HG03139 (cell line): ENCODE data around the gene THSD4.

Experiments
- ATAC-seq: cut with Tn5 transposase; IDR thresholded peaks from one replicate; pipeline ENCODE4 v1.9.1; 2021; ENCODE audit not compliant: unreplicated experiment

Gene THSD4

DNA sequence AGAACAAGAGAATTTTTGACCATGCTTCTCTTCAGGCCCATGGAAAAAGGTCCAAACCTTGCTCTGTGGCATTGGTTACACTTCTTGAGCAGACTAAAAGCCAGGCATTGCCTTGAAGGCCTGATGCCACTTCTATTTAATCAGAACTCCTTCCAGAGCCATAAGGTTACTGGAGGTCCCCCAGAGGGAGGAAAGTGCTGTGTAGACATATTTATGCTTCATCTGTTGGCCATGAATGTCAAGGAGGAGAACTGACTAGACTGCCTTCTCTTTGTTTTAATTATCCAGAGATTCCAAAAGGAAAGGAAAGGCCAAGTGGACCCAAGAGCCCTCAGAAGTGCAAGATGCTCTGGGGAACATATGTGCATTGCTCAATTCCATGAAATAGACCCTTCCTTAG lies 402.5 kb downstream of the THSD4 start:
- no peak for ATAC-seq

- no peak for ATAC-seq
Measured at GRCh38 chr15:71518661-71519060, 403.4 kb downstream of the THSD4 start.

DNA sequence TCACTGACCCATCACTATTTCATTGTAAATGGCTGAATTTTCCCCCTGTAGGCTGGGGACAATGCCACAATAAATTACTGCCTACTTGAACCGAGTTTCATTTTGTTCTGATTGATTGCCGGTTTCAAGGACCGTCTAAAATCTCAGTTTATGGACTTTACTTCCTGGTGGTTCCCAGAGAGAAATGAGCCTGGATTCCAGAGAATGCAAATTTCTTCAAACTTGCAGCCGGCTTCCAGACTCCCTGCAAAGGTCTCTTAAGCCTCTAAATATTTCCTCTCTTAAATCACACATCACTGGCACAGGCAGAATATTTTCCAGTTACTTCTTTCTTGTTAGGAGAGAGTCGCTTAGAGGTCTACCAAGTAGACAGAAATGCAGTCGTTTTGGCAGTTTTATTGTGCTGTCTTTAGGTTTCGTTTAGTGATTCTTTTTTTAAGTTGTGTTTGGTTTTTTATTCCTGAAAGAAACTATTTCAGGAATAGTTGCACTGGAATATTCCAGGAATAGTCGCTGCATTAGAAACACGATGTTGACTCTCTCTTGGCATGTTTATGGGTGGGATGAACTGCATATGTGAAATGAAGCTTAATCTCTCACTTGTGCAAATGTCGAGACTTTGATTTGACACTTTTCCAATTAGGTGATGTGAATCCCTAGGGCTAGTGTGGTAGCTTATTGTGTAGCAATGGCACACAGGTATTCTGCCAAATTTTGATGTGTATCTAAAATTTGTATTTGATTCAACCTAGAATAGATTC lies 411.0 kb downstream of the THSD4 start:
- ATAC-seq: no peak

- no peak for ATAC-seq
Measured at GRCh38 chr15:71529361-71529760, 414.1 kb downstream of the THSD4 start.

GRCh38 chr15:71530116-71530515 lies 414.8 kb downstream of the THSD4 start:
- ATAC-seq: no peak

DNA sequence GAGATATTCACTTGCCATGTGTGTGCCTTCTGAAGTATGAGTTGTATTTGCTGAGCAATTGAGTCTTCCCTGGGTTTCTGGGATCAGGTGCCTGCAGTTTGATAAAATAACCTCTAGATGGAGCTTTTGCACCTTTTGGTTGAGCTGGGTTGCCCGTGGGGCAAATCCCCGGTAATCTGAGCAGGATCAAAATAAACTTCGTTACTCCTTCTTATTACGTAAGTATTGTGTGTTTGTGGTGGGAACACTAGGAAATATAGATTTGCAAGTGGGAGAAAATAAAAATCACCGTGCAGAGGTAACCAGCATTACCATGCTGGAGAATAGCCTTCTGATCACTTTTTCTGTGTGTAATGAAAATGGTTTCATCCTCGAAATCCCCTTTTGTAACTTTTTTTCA lies 417.7 kb downstream of the THSD4 start:
- ATAC-seq: no peak

DNA sequence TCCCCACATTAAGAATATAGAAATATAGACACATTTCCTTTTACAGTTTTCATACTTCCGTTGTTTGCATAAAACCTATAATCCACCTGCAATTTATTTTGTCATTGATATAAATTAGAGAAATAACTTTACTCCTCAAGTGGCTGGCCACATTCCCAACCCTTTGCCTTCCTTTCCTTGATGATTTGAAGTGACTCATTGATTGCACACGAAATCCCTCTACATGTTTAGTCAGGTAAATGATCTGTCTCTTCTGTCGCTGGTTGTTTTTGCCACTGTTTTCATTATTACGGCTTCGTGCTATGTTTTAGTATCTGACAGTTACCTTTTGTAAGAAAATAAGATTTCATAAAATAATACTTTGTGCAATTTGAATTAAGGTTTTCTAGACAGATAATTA lies 422.9 kb downstream of the THSD4 start:
- ATAC-seq: no peak

- no peak for ATAC-seq
Measured at GRCh38 chr15:71541746-71542145, 426.5 kb downstream of the THSD4 start.

DNA sequence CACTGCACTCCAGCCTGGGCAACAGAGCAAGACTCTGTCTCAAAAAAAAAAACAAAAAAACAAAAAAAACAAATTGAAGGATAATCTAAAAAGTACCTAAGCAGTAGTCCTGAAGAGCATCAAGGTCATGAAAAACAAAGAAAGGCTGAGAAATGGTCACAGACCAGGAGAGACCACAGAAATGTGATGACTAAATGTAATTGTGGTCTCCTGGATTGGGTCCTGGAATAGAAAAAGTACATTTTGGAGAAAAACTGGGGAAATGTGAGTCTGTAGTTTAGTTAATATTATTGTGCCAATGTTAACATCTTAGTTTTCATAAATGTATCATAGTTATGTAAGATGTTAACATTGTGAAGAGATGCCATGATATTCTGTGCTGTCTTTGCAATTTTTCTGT lies 427.6 kb downstream of the THSD4 start:
- no peak for ATAC-seq

DNA sequence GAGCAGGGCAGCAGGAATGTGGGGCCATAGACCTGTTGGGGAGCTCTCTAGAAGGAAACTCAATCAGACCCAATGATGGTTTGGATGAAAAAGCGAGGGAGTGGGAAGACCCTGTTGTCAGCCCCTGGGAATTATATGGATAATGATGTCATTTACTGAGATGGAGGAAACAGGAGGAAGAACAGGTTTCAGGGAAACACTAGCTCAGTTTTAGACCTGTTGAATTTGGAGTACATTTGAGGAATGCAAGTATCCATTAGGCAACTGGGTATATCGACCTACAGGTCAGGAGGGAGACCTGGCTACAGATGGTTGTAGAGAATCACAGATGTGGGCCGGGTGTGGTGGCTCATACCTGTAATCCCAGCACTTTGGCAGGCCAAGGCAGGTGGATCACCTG lies 428.1 kb downstream of the THSD4 start:
- no peak for ATAC-seq

- ATAC-seq: no peak
Measured at GRCh38 chr15:71545223-71545760, 430.0 kb downstream of the THSD4 start.

DNA sequence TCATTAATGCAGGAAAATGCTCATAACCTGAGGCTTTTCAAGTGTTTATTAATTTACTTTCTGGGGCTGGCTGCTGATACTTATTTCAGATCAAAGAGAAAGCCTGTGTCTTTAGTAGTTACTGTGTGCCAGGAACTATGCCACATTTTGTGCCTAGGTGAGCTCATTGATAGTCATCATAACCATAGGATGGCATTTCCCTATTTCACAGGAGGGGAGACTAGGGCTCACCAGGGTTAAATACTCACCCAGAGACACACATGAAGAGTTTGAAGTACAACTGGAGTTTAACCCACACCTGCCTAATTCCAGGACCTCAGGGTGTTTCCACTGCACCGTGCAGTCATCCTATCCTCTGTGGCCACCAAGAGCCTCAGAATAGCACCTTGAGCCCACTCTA lies 430.7 kb downstream of the THSD4 start:
- no peak for ATAC-seq

DNA sequence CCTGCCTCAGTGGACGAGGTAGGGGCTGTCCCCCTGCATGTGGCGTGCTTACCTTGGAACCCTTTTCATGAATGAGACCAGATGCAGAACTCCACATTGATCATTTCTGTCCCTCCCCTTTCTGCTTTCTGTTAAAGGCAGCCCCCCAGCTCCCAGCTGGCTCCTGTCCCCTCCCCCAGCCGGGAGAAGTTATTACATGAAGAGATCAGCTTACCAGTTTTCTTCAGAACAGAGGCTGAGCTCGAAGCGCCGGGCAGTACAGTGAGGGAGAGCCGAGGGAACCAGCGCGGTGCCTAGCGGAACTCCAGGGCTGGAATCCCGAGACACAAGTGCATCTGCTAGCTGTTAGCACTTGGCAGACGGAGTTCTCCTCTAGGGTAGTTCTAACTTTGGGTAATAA lies 431.7 kb downstream of the THSD4 start:
- no peak for ATAC-seq

DNA sequence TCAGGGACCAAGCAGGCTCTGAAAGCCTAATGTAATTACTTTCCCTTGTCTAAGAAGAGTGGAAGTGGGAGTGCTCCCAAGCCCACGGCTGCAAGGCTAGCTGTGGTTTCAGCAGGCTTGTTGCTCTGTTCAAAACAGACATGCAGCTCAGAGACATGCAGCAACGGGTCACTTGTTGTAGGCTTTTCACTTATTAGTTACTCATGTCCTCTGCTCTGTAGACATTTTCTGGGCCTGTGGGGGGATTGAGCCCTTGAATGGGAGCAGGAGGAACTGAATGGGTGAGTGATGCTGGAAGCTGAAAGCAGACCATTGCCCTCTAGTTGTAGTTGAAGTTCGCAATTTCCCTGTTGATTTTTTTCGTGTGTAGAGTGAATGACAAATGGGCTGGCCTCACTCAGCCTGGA lies 433.1 kb downstream of the THSD4 start:
- ATAC-seq: no peak

DNA sequence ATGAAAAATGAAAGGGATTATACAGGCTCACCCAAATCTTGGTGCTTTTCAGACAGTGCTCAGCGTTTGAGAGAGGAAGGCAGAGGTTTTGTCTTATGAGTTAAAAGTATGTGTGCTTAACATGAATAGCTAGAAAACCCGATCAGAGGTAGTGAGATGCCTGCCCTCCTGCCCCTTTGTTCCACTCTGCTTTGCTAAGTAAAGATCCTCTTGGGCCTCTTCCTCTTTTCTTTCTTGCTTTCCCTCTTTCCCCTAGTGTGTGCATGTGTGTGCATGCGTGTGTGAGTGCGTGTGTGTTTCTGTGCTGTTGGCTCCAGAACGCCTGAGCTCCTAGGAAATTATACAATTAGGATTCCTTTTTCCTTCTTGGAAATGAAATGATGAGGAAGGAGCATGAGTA lies 433.8 kb downstream of the THSD4 start:
- ATAC-seq: no peak

GRCh38 chr15:71549697-71550096 lies 434.4 kb downstream of the THSD4 start:
- no peak for ATAC-seq

DNA sequence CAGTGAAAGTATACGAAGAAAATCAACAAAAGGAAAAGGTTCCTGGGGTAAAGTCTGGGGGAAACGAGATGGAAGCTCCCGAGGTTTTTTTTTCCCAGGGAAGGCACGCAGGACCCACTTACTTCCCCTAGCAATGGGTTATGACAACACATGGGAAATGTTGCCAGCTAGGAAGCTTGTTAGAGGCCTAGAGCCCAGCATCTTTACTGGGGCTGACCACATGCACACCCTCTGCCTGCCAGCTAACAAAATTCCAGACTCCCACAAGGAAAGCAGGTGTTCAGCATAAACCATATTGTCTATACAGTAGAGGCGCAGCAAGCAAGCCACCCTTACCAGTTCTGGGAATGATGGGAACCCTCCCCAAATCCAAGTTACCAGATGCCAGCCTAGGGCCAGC lies 436.3 kb downstream of the THSD4 start:
- no peak for ATAC-seq

GRCh38 chr15:71559098-71559497 lies 443.8 kb downstream of the THSD4 start:
- no peak for ATAC-seq

DNA sequence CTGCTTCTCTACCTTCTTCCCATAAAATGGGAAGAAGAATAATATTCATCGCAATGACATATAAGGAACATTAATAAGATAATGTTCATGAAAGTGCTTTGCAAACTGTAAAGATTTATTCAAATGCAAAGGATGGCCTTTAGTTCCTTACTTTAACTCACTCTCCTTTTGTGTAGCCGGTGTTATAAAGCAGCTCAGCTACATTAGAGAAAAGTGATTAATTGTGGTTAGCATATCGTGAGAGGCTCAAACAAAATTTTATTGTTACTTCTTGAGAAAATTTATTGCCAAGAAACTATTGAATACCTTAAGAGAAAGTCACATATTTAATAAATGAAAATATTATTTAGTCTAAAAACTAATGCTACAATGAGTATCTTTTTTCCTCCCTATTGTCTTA lies 444.3 kb downstream of the THSD4 start:
- ATAC-seq: no peak

DNA sequence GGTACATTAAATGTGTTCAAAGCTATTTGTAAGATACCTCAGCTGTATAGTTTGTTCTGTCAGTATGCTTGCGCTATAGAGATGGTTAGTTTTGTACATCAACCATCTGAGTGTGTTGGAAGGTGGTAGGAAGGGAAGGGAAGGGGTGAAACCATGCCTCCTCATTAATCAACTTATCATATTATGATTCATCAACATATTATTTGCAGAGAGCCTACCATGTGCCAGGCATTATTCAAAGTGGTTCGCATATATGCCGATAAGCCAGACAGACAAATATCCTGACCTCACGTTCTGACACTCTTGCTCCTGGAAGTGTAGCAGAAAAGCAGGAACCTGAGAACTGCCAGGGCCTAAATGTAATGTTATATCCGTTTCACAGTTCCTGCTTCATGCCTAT lies 447.0 kb downstream of the THSD4 start:
- no peak for ATAC-seq

- ATAC-seq: no peak
Measured at GRCh38 chr15:71564217-71564616, 448.9 kb downstream of the THSD4 start.

DNA sequence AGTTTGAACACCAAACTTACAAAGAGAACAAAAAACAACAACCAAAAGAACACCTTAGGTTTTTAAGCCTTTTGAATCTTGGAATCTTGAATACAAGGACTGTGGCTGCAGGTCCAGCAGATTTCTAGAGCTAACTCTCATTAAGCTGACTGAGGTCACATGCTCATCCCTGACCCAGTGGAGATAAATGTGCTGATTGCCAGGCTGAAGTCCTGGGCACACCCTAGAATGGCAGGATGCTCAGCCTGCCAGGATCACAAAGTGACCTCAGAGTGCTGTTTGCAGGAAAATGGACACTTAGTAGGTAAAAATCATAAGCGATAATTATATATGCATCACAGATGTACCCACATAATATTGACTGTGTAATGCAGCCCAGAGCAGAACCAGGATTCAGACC lies 449.7 kb downstream of the THSD4 start:
- no peak for ATAC-seq

DNA sequence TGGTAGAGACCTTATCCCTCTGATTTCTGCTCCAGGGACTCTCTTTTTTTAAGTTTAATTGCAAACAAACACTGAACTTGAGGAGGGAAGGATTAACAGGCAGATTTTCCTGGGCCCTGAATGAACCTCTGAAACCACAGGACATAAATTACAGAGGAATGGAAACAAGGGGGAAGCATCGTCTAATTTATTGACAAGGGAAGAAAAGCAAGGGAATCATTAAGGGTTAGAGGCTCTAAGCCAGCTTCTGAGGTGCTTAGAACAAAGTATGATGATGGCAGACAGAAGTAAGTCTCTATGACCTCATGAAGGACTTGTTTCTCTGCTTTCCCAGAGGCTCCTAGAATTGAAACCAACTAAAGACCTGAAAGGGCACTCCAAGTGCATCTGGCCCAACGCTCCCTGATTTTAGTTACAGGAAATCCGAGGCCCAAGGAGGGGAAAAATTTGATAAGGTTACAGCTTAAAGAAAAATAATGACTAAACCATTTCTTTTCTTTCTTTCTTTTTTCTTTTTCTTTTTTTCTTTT lies 450.4 kb downstream of the THSD4 start:
- no peak for ATAC-seq
